AG04450 (cell line): ENCODE results near the gene TEAD2. TPM values are rescaled to one million over a fixed set of nuclear protein-coding genes. Genes with fewer than 3 reads are reported as not detected.

Experiments used
- CTCF ChIA-PET: fragments of 300-600, 350-600 bp; formaldehyde crosslinking; extraction: SDS; loops from one replicate; lab custom pipeline; 2022; ENCODE audit warnings: antibody characterized with exemption, inconsistent platforms; lab: Charles Lee
- POLR2A ChIA-PET: fragments of 350-600 bp; formaldehyde crosslinking; extraction: SDS; loops from one replicate; lab custom pipeline; 2021; ENCODE audit warnings: antibody characterized with exemption, inconsistent platforms; lab: Yijun Ruan, JAX
- DNase-seq: peaks from one replicate; pipeline ENCODE4 v3.0.0-alpha.2; 2011; ENCODE audit warnings: low read depth, low spot score
- H3K27ac ChIP-seq: one replicate; pipeline ENCODE4 v1.5.1; 2012; ENCODE audit warnings: low read depth, low read length, control low read depth
- H3K27me3 ChIP-seq: one replicate; pipeline ENCODE4 v1.6.0; 2012; ENCODE audit warnings: low read length; ENCODE audit not compliant: control insufficient read depth, insufficient read depth
- H3K4me3 ChIP-seq: 2 replicates; pipeline ENCODE4 v1.5.1; 2011; ENCODE audit warnings: mild to moderate bottlenecking, low read depth, low read length, control low read depth
- H3K9me3 ChIP-seq: 2 replicates; pipeline ENCODE4 v1.5.1; 2012; ENCODE audit warnings: low read length; ENCODE audit not compliant: control insufficient read depth, insufficient read depth
- CTCF ChIP-seq: IDR thresholded peaks from 2 replicates; pipeline ENCODE4 v1.5.1; 2011; ENCODE audit warnings: low read depth, low read length, control low read depth, inconsistent platforms
- polyA plus RNA-seq: library from polyadenylated mRNA; depleted of rRNA; stranded (reverse); fragments of >200 nt; gene quantifications from 2 replicates; pipeline ENCODE4 v1.2.3, GENCODE V29; 2011

The TEAD2 gene
- polyA plus RNA-seq, 1 experiment, result 32.8 TPM

- CTCF ChIA-PET, result no interaction called here
- Histone ChIP-seq H3K9me3 (peaks cover 2% of the 10 kb centered on the region; the same call in 1 of the 2 replicates), H3K4me3 (peak overlapping the region; percentile 92), H3K27me3 (no peaks in the 10 kb centered on the region), H3K27ac (no peak overlapping the region)
- no peak for TF ChIP-seq CTCF
- POLR2A ChIA-PET, result interaction anchor here (0.7 kb wide), 1 partner anchor 20 kb away, joined by 3 read pairs; no protein-coding TSS in a partner anchor
- DNase-seq, result no peak
Measured at GRCh38 chr19:49359851-49360820, 2.1 kb downstream of the TEAD2 start.

- CTCF ChIA-PET, result no interaction called here
- DNase-seq, result no peak
- no peak overlapping the region for H3K4me3 ChIP-seq
- H3K27me3 ChIP-seq, result no peaks in the 10 kb centered on the region
- no peak for TF ChIP-seq CTCF
- H3K27ac ChIP-seq, result no peak overlapping the region
- no peaks in the 10 kb centered on the region; the same call in 1 of the 2 replicates for H3K9me3 ChIP-seq
- POLR2A ChIA-PET, result interaction anchor here (0.7 kb wide), 1 partner anchor 64 kb away, joined by 4 read pairs; no protein-coding TSS in a partner anchor
Measured at GRCh38 chr19:49357186-49357585, 5.0 kb downstream of the TEAD2 start.

- no peak for TF ChIP-seq CTCF
- no peak for DNase-seq
Measured at GRCh38 chr19:49356382-49356781, 5.8 kb downstream of the TEAD2 start.

GRCh38 chr19:49355909-49356353 lies 6.3 kb downstream of the TEAD2 start:
- ChIA-PET CTCF (no interaction called here), POLR2A (no interaction called here)
- Histone ChIP-seq H3K27ac (no peak overlapping the region), H3K9me3 (no peaks in the 10 kb centered on the region; the same call in 1 of the 2 replicates), H3K4me3 (no peak overlapping the region), H3K27me3 (no peaks in the 10 kb centered on the region)
- no peak for DNase-seq
- no peak for TF ChIP-seq CTCF

More at GRCh38 chr19:49356382-49356781, 5.8 kb downstream of the TEAD2 start:
- Histone ChIP-seq H3K4me3 (no peak overlapping the region), H3K9me3 (no peaks in the 10 kb centered on the region; the same call in 1 of the 2 replicates), H3K27me3 (no peaks in the 10 kb centered on the region), H3K27ac (no peak overlapping the region)
- ChIA-PET CTCF (no interaction called here), POLR2A (no interaction called here)

- Histone ChIP-seq H3K27ac (no peak overlapping the region), H3K4me3 (no peak overlapping the region), H3K9me3 (no peaks in the 10 kb centered on the region), H3K27me3 (no peaks in the 10 kb centered on the region)
- CTCF ChIA-PET, result no interaction called here
- POLR2A ChIA-PET, result no interaction called here
- no peak for DNase-seq
- TF ChIP-seq CTCF, result no peak
Measured at GRCh38 chr19:49349567-49349966, 12.6 kb downstream of the TEAD2 start.
